ENCODE results near the gene CTDSPL. TPM values are rescaled to one million over a fixed set of nuclear protein-coding genes. Genes with fewer than 3 reads are reported as not detected.

Gene CTDSPL
- total RNA-seq, 4 donors from 2014 or later: 39.8 to 105 (median 56.2) TPM

DNA sequence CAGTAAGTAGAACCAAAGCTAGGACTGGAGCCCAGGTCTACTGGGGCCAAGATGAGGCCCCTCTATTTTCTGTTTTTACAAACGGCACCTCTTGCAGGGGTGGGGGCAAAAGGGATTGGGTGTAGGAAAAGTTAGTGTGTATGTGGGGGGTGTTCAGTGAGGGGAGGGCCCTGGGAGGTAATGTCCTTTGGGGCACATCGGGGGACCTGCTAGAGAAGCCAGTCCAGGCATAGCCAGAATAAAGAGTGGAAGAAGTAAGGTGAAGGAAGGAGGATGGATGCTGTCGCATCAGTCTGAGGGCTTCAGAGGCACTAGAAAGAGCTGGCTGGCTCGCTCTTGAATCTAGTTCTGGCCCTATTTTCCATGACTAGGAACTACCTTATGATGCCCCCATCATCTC is 165.2 kb downstream of the CTDSPL start:
- TF ChIP-seq, protein P1, sequence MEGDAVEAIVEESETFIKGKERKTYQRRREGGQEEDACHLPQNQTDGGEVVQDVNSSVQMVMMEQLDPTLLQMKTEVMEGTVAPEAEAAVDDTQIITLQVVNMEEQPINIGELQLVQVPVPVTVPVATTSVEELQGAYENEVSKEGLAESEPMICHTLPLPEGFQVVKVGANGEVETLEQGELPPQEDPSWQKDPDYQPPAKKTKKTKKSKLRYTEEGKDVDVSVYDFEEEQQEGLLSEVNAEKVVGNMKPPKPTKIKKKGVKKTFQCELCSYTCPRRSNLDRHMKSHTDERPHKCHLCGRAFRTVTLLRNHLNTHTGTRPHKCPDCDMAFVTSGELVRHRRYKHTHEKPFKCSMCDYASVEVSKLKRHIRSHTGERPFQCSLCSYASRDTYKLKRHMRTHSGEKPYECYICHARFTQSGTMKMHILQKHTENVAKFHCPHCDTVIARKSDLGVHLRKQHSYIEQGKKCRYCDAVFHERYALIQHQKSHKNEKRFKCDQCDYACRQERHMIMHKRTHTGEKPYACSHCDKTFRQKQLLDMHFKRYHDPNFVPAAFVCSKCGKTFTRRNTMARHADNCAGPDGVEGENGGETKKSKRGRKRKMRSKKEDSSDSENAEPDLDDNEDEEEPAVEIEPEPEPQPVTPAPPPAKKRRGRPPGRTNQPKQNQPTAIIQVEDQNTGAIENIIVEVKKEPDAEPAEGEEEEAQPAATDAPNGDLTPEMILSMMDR (IDR thresholded peaks at IDR 0.05): no peak
- H3K4me3 ChIP-seq: no peak overlapping the region
- peaks cover 13 to 55% (median 39%) of the 10 kb centered on the region in 4 donors for H3K4me1 ChIP-seq
- no peak overlapping the region for H3K27ac ChIP-seq
- DNase-seq: no peak
- H3K9me3 ChIP-seq: no peaks in the 10 kb centered on the region
- peaks cover 8% of the 10 kb centered on the region for H3K27me3 ChIP-seq
- in situ Hi-C loops (cut with MboI; ENCODE audit: low pct_ligation_motif_present in 1 of 4, low pct_unique_long_range_greater_than_20kb in 1 of 4, low sequenced_read_pairs in 3 of 4): no loop called here
- 81 to 100% methylated on average over 1 to 4 of the region's 4 CpGs for WGBS, 2 donors (ENCODE audit: low coverage in 1 of 2)
- intact Hi-C loops (cut with DNase I; ENCODE audit: low total_unique reads): no loop called here
- H3K36me3 ChIP-seq: no peaks in the 10 kb centered on the region

DNA sequence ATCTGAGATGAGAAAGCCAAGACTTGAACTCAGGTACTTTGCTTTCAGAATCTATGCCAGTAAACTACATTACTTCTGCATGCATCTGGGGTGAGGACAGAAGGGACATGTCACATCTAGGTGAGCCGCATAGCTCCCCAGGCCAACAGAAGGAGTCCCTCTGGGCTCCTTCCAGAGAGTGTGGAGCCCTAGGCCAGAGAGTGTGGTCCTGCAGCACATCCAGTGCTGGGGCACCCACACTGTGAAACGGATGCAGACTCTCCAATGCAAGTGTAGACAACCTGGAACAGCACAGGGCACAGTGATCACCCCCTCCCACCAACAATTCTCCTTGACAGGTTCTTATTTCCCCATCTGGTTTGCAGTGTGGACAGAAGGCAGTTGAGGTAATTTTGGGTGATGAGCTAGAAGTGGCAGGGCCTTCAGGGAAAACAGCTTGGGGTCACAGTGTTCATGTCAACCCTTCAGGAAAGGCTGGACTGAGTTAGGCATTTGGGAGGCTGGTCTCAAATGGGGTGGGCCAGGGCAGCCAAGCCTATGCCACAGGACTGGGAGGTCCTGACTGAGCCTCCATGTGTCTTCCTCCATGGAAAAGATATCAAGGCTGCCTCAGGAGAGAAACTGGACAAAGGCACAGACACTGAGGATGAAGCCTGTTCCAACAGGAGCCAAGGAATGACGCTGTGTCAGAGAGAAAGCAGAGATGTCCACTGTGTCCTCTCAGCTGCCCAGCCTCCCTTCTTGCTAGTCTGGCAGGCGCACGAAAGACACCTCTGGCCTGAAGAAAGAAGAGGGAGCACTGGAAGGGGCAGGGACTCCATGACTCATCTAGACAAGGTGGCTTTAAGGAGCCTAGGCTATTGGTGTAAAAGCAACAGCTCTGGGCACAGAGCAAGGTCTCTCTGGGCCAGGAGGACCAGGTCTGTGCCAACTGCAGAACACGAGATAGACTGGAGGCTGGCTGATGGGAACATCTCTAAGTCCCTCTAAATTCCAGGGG is 166.1 kb downstream of the CTDSPL start:
- H3K36me3 ChIP-seq: no peaks in the 10 kb centered on the region
- no peak overlapping the region for H3K4me3 ChIP-seq
- peaks cover 8% of the 10 kb centered on the region for H3K27me3 ChIP-seq
- peak; percentile 9 for DNase-seq
- peaks cover 13 to 49% (median 39%) of the 10 kb centered on the region in 4 donors for H3K4me1 ChIP-seq
- intact Hi-C loops (cut with DNase I; ENCODE audit: low total_unique reads): no loop called here
- peak overlapping the region in 1 of 4 donors; percentile 86 for H3K27ac ChIP-seq
- no peaks in the 10 kb centered on the region for H3K9me3 ChIP-seq
- WGBS, 2 donors (ENCODE audit: low coverage in 1 of 2): 92 to 100% methylated on average over 1 to 6 of the region's 6 CpGs
- TF ChIP-seq POLR2A (IDR thresholded peaks at IDR 0.05): no peak
- TF ChIP-seq POLR2AphosphoS5 (IDR thresholded peaks at IDR 0.05): no peak
- TF ChIP-seq, protein P1 (IDR thresholded peaks at IDR 0.05): no peak
- in situ Hi-C loops (cut with MboI; ENCODE audit: low pct_ligation_motif_present in 1 of 4, low pct_unique_long_range_greater_than_20kb in 1 of 4, low sequenced_read_pairs in 3 of 4): no loop called here

DNA sequence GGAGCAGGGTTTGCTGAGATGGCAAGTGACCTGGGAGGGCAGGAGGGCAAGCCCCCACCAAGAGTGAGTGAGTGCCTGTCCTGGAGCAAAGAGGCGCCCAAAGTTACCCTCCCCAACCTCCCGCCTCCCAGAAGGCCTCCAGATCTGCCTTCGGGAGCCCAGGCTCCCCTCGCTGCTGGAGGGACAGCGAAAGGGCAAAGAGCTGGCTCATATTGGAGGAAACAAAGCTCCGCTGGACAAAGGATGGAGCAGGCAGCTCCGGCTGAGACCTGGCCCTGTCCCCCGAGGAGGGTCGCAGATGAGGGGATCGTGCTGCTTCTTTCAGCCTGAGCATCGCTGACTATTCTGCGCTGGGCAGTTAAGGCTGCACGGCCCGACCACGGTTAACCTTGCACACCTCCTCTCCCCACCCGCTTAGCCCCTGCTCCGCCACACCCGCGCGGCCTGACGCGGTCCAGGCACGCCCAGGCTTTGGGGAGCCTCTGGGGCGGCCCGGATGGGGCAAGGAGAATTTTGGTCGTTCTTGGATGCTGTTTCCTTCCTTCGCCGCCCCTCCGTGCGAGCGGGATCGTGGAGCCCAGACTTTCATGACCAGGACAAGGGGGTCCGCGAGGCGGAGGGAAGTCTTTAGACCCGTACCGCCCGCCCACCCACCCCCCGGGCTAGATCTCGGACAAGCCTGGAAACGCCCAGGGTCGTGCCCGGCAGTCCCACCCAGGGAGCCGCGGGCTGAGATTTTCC is 167.1 kb downstream of the CTDSPL start:
- Histone ChIP-seq H3K4me3 (peak overlapping the region; percentile 39 to 65 (median 56)), H3K27me3 (peaks cover 8% of the 10 kb centered on the region), H3K36me3 (no peaks in the 10 kb centered on the region), H3K9me3 (no peaks in the 10 kb centered on the region), H3K4me1 (peaks cover 13 to 42% (median 34%) of the 10 kb centered on the region in 4 donors), H3K27ac (peak overlapping the region; percentile 70 to 86 (median 76))
- WGBS, 2 donors (ENCODE audit: low coverage in 1 of 2): 55 to 87% methylated on average over 4 to 32 of the region's 45 CpGs
- TF ChIP-seq, protein P1 (IDR thresholded peaks at IDR 0.05): no peak
- TF ChIP-seq POLR2A (IDR thresholded peaks at IDR 0.05): no peak
- no peak for TF ChIP-seq EP300 (IDR thresholded peaks at IDR 0.05; ENCODE audit: low read depth)
- no peak for TF ChIP-seq POLR2AphosphoS5 (IDR thresholded peaks at IDR 0.05)
- in situ Hi-C loops (cut with MboI; ENCODE audit: low pct_ligation_motif_present in 1 of 4, low pct_unique_long_range_greater_than_20kb in 1 of 4, low sequenced_read_pairs in 3 of 4): no loop called here
- intact Hi-C loops (cut with DNase I; ENCODE audit: low total_unique reads): no loop called here
- DNase-seq: peak; percentile 6
